GM12874 (cell line): Measurements from ENCODE around the gene LGR4.

ENCODE experiments used
- TF ChIP-seq, protein P1 (sequence below): IDR thresholded peaks from 2 replicates; pipeline ENCODE4 v1.5.1; 2011; ENCODE audit warnings: low read depth, mild to moderate bottlenecking, control low read depth, low read length, moderate library complexity; ENCODE audit not compliant: insufficient read depth

LGR4 gene, protein sequence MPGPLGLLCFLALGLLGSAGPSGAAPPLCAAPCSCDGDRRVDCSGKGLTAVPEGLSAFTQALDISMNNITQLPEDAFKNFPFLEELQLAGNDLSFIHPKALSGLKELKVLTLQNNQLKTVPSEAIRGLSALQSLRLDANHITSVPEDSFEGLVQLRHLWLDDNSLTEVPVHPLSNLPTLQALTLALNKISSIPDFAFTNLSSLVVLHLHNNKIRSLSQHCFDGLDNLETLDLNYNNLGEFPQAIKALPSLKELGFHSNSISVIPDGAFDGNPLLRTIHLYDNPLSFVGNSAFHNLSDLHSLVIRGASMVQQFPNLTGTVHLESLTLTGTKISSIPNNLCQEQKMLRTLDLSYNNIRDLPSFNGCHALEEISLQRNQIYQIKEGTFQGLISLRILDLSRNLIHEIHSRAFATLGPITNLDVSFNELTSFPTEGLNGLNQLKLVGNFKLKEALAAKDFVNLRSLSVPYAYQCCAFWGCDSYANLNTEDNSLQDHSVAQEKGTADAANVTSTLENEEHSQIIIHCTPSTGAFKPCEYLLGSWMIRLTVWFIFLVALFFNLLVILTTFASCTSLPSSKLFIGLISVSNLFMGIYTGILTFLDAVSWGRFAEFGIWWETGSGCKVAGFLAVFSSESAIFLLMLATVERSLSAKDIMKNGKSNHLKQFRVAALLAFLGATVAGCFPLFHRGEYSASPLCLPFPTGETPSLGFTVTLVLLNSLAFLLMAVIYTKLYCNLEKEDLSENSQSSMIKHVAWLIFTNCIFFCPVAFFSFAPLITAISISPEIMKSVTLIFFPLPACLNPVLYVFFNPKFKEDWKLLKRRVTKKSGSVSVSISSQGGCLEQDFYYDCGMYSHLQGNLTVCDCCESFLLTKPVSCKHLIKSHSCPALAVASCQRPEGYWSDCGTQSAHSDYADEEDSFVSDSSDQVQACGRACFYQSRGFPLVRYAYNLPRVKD

DNA sequence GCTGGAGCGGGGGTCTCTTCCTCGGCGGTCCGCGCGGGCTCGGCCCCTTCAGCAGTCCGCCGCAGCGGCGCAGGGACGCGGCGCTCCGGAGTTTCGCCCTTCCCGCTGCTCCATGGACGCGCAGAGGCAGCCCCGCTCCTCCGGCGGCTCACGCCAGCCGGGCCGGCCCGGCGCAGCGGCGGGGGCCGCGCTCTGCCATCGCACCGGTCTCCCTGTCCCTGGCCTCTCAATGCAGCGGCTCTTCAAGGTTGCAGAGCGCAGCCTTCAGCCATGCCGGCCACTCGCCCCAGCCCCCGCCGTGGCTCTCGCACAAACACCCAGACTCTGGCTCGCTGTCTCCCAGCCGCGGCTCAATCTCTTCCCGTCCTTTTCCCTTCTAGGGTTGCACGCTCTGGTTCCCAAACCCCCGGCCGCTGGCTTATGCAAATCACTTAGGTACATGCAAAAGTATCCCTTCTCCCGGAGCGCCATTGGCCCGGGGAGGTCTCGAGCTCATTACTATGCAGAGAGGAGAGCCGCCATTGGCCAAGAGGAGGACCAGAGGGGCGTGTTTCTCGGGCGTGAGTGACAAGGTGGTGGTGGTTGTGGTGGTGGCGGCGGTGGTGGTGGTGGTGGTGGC lies at the start of gene LGR4:
LGR4 (minus strand) TSS at position 393 of the 619 bp plus-strand sequence. CDS start 488 bp downstream, outside the sequence.
- TF ChIP-seq, protein P1, sequence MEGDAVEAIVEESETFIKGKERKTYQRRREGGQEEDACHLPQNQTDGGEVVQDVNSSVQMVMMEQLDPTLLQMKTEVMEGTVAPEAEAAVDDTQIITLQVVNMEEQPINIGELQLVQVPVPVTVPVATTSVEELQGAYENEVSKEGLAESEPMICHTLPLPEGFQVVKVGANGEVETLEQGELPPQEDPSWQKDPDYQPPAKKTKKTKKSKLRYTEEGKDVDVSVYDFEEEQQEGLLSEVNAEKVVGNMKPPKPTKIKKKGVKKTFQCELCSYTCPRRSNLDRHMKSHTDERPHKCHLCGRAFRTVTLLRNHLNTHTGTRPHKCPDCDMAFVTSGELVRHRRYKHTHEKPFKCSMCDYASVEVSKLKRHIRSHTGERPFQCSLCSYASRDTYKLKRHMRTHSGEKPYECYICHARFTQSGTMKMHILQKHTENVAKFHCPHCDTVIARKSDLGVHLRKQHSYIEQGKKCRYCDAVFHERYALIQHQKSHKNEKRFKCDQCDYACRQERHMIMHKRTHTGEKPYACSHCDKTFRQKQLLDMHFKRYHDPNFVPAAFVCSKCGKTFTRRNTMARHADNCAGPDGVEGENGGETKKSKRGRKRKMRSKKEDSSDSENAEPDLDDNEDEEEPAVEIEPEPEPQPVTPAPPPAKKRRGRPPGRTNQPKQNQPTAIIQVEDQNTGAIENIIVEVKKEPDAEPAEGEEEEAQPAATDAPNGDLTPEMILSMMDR = no peak

DNA sequence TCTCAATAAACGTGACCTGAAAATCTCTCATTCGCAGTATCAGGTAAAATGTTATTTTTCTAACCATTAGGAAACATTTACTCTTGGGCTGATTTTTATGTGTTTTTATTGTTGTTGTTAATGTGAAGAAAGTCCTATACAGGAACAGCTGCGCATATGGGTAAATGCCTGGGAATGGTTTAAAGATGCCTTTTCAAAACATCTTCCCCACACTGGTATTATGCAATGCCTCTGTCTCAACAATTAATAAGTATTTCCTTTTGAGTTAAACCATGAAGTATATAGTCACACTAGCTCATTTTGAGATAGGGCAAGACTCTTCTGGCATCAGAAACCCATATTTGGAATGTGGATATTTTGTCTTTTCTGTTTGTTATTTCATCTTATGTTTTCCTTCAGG lies 47.6 kb upstream of the LGR4 start:
- TF ChIP-seq, protein P1 = no peak

DNA sequence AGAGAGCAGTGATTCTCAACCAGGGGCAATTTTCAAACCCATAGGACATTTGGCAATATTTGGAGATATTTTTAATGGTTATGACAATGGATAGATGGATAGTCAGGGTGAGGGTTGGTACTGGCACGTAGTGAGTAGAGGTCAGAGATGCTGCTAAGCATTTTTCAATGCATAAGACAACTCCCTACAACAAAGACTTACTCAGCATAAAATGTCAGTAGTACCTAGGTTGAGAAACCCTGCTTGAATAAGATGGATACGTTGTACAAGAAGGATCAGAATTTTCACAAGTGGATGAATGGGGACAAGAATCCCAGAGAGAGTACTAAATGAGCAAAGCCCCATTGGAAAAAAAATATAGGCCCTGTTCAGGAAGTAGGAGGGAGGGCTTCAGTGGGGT lies 45.9 kb upstream of the LGR4 start:
- TF ChIP-seq, protein P1 = no peak

DNA sequence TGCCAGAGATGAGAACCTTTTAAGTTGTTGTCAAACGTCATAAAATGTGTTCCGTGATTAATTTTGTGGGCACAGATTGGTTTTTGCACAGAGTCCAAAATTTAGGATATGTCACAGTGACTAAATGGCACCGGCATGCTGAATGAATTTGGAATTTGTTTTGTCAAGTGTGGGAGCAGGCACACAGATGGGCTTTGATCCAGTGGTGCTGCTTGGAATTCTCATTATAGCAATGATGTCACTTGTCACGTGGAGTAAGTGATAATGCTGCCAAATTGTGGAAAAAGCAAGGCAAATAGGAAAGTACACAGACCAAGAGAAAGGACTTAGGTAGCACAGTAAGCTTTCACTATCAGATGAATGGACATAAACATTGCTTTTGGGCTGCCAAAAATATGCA lies 42.0 kb upstream of the LGR4 start:
- TF ChIP-seq, protein P1 = no peak

DNA sequence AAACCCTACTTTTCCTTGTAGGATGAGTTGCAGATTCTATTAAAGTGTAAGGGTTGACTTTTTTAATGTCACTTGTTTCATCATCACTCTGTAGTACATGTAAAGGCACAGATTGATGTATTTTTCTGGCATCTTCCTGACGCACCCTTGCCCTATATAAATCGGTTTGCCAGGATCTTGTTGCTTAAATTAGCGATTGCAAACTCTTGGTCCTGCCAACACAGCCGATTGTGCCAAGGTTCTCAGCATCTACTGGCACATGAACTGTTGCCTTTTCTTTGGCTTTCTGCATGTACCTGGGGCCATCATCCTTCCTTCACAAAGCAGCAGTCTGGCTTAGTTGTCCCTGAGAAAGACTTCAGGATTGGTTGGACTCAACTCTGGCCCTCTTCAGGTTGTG lies 41.5 kb upstream of the LGR4 start:
- TF ChIP-seq, protein P1 = no peak

DNA sequence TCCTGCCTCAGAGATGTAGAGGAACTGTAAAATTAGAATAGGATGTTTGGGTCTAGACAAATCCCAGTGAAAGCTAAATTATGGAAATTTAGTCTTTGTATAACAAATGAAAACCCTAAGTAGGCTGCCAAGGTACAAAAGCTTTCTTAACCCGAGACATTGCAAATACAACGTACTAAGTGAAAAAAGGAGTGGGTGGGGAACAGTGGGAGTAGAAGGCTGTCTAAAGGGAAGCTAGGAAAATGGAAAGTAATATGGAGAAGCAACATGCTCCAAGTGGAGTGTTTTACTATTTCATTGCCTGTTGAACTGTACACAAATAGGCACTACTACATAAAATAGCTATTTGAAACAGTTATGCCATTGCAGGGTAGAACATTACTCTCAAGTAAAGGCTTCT lies 40.8 kb upstream of the LGR4 start:
- TF ChIP-seq, protein P1 = no peak

DNA sequence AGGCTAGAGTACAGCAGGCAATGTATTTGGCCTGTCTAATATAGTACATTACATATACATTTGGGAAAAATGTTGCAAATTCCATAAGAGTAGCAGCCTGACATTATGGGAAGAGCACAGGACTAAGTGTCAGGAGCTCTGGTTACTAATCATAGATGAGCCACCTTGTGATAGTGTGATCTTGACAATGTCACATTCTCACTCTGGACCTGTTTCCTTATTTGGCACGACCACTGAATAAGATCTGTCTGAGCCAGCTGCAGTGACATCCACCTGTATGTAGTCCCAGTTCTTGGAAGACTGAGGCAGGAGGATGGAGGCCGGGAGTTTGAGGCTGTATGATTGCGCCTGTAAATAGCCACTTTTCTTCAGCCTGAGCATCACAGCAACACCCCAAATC lies 39.6 kb upstream of the LGR4 start:
- TF ChIP-seq, protein P1 = no peak
